K562 (cell line): ENCODE measurements around the gene CCL19. TPM values are rescaled to one million over a fixed set of nuclear protein-coding genes. Genes with fewer than 3 reads are reported as not detected.

Source experiments
- ARHGAP35 ChIP-seq: fragments of 450-650 bp; IDR thresholded peaks from 2 replicates; pipeline ENCODE4 v1.6.1; 2018; ENCODE audit not compliant: partially characterized antibody
- CBX5 ChIP-seq: IDR thresholded peaks from 2 replicates; pipeline ENCODE4 v1.6.1; 2014; ENCODE audit warnings: low read depth, borderline replicate concordance
- CTBP1 ChIP-seq: fragments of 450-650 bp; IDR thresholded peaks from 2 replicates; pipeline ENCODE4 v1.6.1; 2016; ENCODE audit warnings: borderline replicate concordance
- FUS ChIP-seq: fragments of 200-400 bp; formaldehyde crosslinking; optimal IDR thresholded peaks from 2 replicates; pipeline ENCODE3; 2017; ENCODE audit warnings: low read depth, low read length
- LCOR ChIP-seq: sonication (generic); formaldehyde crosslinking; IDR thresholded peaks from 2 replicates; pipeline ENCODE4 v1.8.0; 2022; ENCODE audit warnings: mild to moderate bottlenecking, missing genetic modification reagents
- MEF2D ChIP-seq: conservative IDR thresholded peaks from 2 replicates; pipeline ENCODE4 v1.6.1; 2016; ENCODE audit warnings: low read depth, missing genetic modification characterization, missing compliant biosample characterization
- NONO ChIP-seq, 2 experiments: fragments of 200-400 bp in 1 of 2; fragments of 450-650 bp in 1 of 2; formaldehyde crosslinking in 1 of 2; IDR thresholded peaks; 2 replicates each; pipeline ENCODE4 v1.6.1; 2017; ENCODE audit warnings: low read depth in 2 of 2, mild to moderate bottlenecking in 2 of 2, moderate library complexity in 2 of 2, low read length in 1 of 2
- RBM14 ChIP-seq: fragments of 200-400 bp; formaldehyde crosslinking; IDR thresholded peaks from 2 replicates; pipeline ENCODE4 v1.6.1; 2018; ENCODE audit warnings: low read depth, mild to moderate bottlenecking, low read length, moderate library complexity, borderline replicate concordance; ENCODE audit not compliant: insufficient read depth
- SOX6 ChIP-seq: fragments of 450-650 bp; IDR thresholded peaks from 2 replicates; pipeline ENCODE4 v1.6.1; 2014; ENCODE audit warnings: mild to moderate bottlenecking
- XRCC5 ChIP-seq: fragments of 200-400 bp; formaldehyde crosslinking; IDR thresholded peaks from 2 replicates; pipeline ENCODE4 v1.6.1; 2017; ENCODE audit warnings: low read depth, mild to moderate bottlenecking, low read length
- ZNF146 ChIP-seq: IDR thresholded peaks from one replicate; pipeline ENCODE4 v1.6.1; 2018; ENCODE audit warnings: missing compliant biosample characterization; ENCODE audit not compliant: unreplicated experiment
- ZNF444 ChIP-seq: fragments of 250-450 bp; sonication (Bioruptor Pico); IDR thresholded peaks from 2 replicates; pipeline ENCODE4 v1.4.0; 2020; ENCODE audit warnings: mild to moderate bottlenecking, moderate library complexity
- ZNF551 ChIP-seq: fragments of 250-450 bp; sonication (Bioruptor Pico); IDR thresholded peaks from 2 replicates; pipeline ENCODE4 v1.5.0; 2021; ENCODE audit warnings: mild to moderate bottlenecking, moderate library complexity
- polyA plus RNA-seq, 8 experiments: library from polyadenylated mRNA; depleted of rRNA in 4 of 8; stranded (reverse) in 5 of 8; unstranded in 3 of 8; fragments of >200 nt; fragmentation: Nextera tagmentation in 2 of 8; fragmentation: Illumina TruSeq in 1 of 8; extraction: Ambion mirVana in 2 of 8; extraction: Trizol in 1 of 8; gene quantifications; 2 replicates each; pipeline versions ENCODE4 v1.2.1 to v1.2.3, GENCODE V29; 2011 to 2014; ENCODE audit warnings: inconsistent platforms in 1 of 8, missing spikeins in 1 of 8
- total RNA-seq, 7 experiments: library from RNA; depleted of rRNA in 6 of 7; stranded (reverse); fragments of >200 nt in 6 of 7; fragmentation: Illumina TruSeq in 2 of 7; extraction: Trizol in 2 of 7; gene quantifications; 2 replicates each; pipeline versions ENCODE4 v1.2.1 to v1.2.3, GENCODE V29; 2011 to 2021; ENCODE audit warnings: low replicate concordance in 1 of 7
- TF ChIP-seq, protein P1 (sequence below), 2 experiments: fragments of 450-650 bp in 1 of 2; IDR thresholded peaks; 2 replicates each; pipeline ENCODE4 v1.6.1; 2011 to 2017; ENCODE audit warnings: low read depth in 2 of 2, antibody characterized with exemption in 1 of 2, borderline replicate concordance in 1 of 2, low read length in 1 of 2, mild to moderate bottlenecking in 1 of 2, mixed read lengths in 1 of 2; ENCODE audit not compliant: control insufficient read depth in 1 of 2
- TF ChIP-seq, protein P2 (sequence below): sonication (generic); formaldehyde crosslinking; IDR thresholded peaks from 2 replicates; pipeline ENCODE4 v1.8.0; 2022; ENCODE audit warnings: mild to moderate bottlenecking, missing genetic modification reagents
- TF ChIP-seq, protein P3 (sequence below): IDR thresholded peaks from 2 replicates; pipeline ENCODE4 v1.6.1; 2014; ENCODE audit warnings: antibody characterized with exemption
- TF ChIP-seq, protein P4 (sequence below), 2 experiments: IDR thresholded peaks; 2 replicates each; pipeline ENCODE4 v1.6.1; 2011; ENCODE audit warnings: borderline replicate concordance in 1 of 2, control low read depth in 1 of 2, low read depth in 1 of 2, low read length in 1 of 2, mild to moderate bottlenecking in 1 of 2, mixed read lengths in 1 of 2, moderate library complexity in 1 of 2; ENCODE audit not compliant: insufficient read depth in 1 of 2, insufficient read length in 1 of 2, poor library complexity in 1 of 2, severe bottlenecking in 1 of 2; ENCODE audit errors: extremely low read depth in 1 of 2

Gene CCL19
- total and polyA plus RNA-seq, 9 of the 15 experiments (the other 6 are each of a cell fraction or from before 2014, with no cell fraction given): not detected

DNA sequence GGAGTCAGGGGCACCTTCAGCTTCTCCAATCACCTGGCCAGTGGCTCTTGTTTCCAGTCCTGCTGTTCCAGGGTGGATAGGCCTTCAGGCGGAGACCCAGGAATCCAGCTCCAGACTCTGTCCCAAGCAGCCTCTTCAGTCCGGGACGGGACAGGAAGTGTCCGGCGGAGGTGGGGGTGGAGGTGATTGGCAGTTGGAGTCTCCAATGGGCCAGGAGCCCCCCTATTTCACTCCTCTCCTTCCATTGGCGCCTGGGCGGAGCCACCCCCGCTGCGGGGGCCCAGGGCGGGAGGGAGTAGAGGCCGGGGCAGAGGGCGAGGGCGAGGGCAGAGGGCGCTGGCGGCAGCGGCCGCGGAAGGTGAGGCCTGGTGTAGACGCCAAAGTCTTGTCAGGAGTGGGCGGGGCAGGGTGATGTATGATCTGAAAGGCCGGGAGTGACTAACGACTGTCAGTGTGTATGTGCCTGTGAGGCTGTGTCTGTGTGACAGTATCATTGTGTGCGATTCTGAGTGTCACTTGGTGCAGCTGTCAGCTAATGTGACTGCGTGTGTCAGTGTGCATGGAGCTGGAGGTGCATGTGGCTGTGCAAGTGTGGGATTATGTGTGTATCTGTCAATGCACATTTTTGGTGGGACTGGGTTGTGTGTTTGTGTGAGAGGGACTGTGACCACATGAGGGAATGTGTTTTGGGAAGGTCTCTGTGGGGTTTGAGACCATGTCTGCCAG is 39.0 kb downstream of the CCL19 start, which contains the start of gene IL11RA (continued):
- TF ChIP-seq, protein P1, sequence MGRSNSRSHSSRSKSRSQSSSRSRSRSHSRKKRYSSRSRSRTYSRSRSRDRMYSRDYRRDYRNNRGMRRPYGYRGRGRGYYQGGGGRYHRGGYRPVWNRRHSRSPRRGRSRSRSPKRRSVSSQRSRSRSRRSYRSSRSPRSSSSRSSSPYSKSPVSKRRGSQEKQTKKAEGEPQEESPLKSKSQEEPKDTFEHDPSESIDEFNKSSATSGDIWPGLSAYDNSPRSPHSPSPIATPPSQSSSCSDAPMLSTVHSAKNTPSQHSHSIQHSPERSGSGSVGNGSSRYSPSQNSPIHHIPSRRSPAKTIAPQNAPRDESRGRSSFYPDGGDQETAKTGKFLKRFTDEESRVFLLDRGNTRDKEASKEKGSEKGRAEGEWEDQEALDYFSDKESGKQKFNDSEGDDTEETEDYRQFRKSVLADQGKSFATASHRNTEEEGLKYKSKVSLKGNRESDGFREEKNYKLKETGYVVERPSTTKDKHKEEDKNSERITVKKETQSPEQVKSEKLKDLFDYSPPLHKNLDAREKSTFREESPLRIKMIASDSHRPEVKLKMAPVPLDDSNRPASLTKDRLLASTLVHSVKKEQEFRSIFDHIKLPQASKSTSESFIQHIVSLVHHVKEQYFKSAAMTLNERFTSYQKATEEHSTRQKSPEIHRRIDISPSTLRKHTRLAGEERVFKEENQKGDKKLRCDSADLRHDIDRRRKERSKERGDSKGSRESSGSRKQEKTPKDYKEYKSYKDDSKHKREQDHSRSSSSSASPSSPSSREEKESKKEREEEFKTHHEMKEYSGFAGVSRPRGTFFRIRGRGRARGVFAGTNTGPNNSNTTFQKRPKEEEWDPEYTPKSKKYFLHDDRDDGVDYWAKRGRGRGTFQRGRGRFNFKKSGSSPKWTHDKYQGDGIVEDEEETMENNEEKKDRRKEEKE (IDR thresholded peaks at IDR 0.05; ENCODE audit: borderline replicate concordance in 1 of 2, control insufficient read depth in 1 of 2, low read depth in 2 of 2, low read length in 1 of 2): no peak
- TF ChIP-seq ZNF146 (CRISPR knock-in tag) (no peak), CBX5 (no peak), CTBP1 (peak; percentile 67), XRCC5 (0 out of 2 replicates have a peak, but pooled peaks have one; percentile 28), ZNF551 (no peak), FUS (no peak), SOX6 (0 out of 2 replicates have a peak, but pooled peaks have one; percentile 23), RBM14 (no peak), LCOR (CRISPR knock-in tag) (no peak), NONO (IDR thresholded peaks at IDR 0.05; ENCODE audit: low read depth in 2 of 2, low read length in 1 of 2) (no peak), MEF2D (tag) (no peak), ZNF444 (CRISPR knock-in tag) (no peak), ARHGAP35 (no peak)
- TF ChIP-seq, protein P2, sequence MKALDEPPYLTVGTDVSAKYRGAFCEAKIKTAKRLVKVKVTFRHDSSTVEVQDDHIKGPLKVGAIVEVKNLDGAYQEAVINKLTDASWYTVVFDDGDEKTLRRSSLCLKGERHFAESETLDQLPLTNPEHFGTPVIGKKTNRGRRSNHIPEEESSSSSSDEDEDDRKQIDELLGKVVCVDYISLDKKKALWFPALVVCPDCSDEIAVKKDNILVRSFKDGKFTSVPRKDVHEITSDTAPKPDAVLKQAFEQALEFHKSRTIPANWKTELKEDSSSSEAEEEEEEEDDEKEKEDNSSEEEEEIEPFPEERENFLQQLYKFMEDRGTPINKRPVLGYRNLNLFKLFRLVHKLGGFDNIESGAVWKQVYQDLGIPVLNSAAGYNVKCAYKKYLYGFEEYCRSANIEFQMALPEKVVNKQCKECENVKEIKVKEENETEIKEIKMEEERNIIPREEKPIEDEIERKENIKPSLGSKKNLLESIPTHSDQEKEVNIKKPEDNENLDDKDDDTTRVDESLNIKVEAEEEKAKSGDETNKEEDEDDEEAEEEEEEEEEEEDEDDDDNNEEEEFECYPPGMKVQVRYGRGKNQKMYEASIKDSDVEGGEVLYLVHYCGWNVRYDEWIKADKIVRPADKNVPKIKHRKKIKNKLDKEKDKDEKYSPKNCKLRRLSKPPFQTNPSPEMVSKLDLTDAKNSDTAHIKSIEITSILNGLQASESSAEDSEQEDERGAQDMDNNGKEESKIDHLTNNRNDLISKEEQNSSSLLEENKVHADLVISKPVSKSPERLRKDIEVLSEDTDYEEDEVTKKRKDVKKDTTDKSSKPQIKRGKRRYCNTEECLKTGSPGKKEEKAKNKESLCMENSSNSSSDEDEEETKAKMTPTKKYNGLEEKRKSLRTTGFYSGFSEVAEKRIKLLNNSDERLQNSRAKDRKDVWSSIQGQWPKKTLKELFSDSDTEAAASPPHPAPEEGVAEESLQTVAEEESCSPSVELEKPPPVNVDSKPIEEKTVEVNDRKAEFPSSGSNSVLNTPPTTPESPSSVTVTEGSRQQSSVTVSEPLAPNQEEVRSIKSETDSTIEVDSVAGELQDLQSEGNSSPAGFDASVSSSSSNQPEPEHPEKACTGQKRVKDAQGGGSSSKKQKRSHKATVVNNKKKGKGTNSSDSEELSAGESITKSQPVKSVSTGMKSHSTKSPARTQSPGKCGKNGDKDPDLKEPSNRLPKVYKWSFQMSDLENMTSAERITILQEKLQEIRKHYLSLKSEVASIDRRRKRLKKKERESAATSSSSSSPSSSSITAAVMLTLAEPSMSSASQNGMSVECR: peak; percentile 70
- TF ChIP-seq, protein P3, sequence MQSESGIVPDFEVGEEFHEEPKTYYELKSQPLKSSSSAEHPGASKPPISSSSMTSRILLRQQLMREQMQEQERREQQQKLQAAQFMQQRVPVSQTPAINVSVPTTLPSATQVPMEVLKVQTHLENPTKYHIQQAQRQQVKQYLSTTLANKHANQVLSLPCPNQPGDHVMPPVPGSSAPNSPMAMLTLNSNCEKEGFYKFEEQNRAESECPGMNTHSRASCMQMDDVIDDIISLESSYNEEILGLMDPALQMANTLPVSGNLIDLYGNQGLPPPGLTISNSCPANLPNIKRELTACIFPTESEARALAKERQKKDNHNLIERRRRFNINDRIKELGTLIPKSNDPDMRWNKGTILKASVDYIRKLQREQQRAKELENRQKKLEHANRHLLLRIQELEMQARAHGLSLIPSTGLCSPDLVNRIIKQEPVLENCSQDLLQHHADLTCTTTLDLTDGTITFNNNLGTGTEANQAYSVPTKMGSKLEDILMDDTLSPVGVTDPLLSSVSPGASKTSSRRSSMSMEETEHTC: no peak
- TF ChIP-seq, protein P4, sequence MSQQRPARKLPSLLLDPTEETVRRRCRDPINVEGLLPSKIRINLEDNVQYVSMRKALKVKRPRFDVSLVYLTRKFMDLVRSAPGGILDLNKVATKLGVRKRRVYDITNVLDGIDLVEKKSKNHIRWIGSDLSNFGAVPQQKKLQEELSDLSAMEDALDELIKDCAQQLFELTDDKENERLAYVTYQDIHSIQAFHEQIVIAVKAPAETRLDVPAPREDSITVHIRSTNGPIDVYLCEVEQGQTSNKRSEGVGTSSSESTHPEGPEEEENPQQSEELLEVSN (IDR thresholded peaks at IDR 0.05; ENCODE audit: borderline replicate concordance in 1 of 2, extremely low read depth in 1 of 2, insufficient read depth in 1 of 2, insufficient read length in 1 of 2, low read depth in 1 of 2, low read length in 1 of 2, poor library complexity in 1 of 2, severe bottlenecking in 1 of 2): peak; percentile 20 to 48
